HL-60 (cell line): ENCODE results near the gene CCDC69.

ENCODE experiments used
- DNase-seq, 2 experiments: peaks; one replicate each; pipeline ENCODE4 v3.0.0-alpha.2; 2010 to 2020; ENCODE audit warnings: low read depth in 1 of 2, low spot score in 1 of 2
- H3K27ac ChIP-seq: fragments of 250-450 bp; sonication (Bioruptor Pico); replicated peaks from 2 replicates; pipeline ENCODE4 v1.5.1; 2020; ENCODE audit warnings: mild to moderate bottlenecking, moderate library complexity
- H3K27me3 ChIP-seq: fragments of 250-450 bp; sonication (Bioruptor Pico); 2 replicates; pipeline ENCODE4 v1.5.1; 2021; ENCODE audit warnings: mild to moderate bottlenecking, moderate library complexity; ENCODE audit not compliant: insufficient read depth, poor library complexity, severe bottlenecking
- H3K4me3 ChIP-seq: replicated peaks from 2 replicates; pipeline ENCODE4 v1.5.1; 2011; ENCODE audit warnings: mild to moderate bottlenecking, control low read depth, low read length; ENCODE audit not compliant: insufficient read depth
- GABPA ChIP-seq: IDR thresholded peaks from 2 replicates; pipeline ENCODE4 v1.6.1; 2012; ENCODE audit warnings: low read depth
- POLR2AphosphoS5 ChIP-seq: IDR thresholded peaks from 2 replicates; pipeline ENCODE4 v1.6.1; 2012; ENCODE audit warnings: low read depth
- SPI1 ChIP-seq: IDR thresholded peaks from 2 replicates; pipeline ENCODE4 v1.6.1; 2012; ENCODE audit warnings: low read depth, mild to moderate bottlenecking, borderline replicate concordance
- TF ChIP-seq, protein P1 (sequence below): IDR thresholded peaks from 2 replicates; pipeline ENCODE4 v1.6.1; 2012; ENCODE audit warnings: low read depth; ENCODE audit not compliant: insufficient replicate concordance
- TF ChIP-seq, protein P2 (sequence below): IDR thresholded peaks from one replicate; pipeline ENCODE4 v1.5.1; 2011; ENCODE audit warnings: low read length, control low read depth, inconsistent platforms; ENCODE audit not compliant: insufficient read depth

Gene CCDC69

DNA sequence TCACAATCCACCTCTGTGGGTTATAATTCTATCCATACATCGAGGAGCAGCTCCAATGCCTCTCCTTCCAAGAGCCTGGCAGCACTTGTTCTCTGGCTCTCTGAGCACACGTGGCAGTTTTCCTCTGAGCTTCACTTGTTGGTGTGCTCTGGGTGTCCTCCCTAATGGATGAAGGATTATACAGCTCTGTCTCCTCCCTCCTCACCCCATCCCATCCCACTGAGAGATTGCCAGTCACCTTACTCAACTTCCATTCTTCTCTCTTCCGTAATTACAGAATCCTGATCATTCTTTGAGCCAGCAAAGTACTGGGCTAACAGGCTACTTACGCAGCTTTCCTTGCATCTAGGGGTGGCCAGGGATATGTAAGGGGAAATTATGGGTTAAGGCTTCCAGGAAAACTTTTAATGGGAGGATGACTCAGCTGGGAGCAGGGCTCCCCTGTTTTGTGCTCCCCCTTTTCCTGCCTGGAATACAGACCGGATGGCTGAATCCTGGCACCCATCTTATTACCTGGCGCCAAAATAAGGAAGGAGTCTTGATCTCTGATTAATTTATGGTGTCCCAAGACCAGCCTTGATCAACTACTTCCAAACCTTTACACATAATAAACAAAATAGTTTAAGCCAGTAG is 6.3 kb upstream of the CCDC69 start:
- DNase-seq: no peak
- Histone ChIP-seq H3K27ac (no peak overlapping the region), H3K4me3 (no peak overlapping the region), H3K27me3 (no peaks in the 10 kb centered on the region)
- no peak for TF ChIP-seq POLR2AphosphoS5
- TF ChIP-seq, protein P1, sequence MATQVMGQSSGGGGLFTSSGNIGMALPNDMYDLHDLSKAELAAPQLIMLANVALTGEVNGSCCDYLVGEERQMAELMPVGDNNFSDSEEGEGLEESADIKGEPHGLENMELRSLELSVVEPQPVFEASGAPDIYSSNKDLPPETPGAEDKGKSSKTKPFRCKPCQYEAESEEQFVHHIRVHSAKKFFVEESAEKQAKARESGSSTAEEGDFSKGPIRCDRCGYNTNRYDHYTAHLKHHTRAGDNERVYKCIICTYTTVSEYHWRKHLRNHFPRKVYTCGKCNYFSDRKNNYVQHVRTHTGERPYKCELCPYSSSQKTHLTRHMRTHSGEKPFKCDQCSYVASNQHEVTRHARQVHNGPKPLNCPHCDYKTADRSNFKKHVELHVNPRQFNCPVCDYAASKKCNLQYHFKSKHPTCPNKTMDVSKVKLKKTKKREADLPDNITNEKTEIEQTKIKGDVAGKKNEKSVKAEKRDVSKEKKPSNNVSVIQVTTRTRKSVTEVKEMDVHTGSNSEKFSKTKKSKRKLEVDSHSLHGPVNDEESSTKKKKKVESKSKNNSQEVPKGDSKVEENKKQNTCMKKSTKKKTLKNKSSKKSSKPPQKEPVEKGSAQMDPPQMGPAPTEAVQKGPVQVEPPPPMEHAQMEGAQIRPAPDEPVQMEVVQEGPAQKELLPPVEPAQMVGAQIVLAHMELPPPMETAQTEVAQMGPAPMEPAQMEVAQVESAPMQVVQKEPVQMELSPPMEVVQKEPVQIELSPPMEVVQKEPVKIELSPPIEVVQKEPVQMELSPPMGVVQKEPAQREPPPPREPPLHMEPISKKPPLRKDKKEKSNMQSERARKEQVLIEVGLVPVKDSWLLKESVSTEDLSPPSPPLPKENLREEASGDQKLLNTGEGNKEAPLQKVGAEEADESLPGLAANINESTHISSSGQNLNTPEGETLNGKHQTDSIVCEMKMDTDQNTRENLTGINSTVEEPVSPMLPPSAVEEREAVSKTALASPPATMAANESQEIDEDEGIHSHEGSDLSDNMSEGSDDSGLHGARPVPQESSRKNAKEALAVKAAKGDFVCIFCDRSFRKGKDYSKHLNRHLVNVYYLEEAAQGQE: no peak
- no peak for TF ChIP-seq SPI1
- TF ChIP-seq, protein P2, sequence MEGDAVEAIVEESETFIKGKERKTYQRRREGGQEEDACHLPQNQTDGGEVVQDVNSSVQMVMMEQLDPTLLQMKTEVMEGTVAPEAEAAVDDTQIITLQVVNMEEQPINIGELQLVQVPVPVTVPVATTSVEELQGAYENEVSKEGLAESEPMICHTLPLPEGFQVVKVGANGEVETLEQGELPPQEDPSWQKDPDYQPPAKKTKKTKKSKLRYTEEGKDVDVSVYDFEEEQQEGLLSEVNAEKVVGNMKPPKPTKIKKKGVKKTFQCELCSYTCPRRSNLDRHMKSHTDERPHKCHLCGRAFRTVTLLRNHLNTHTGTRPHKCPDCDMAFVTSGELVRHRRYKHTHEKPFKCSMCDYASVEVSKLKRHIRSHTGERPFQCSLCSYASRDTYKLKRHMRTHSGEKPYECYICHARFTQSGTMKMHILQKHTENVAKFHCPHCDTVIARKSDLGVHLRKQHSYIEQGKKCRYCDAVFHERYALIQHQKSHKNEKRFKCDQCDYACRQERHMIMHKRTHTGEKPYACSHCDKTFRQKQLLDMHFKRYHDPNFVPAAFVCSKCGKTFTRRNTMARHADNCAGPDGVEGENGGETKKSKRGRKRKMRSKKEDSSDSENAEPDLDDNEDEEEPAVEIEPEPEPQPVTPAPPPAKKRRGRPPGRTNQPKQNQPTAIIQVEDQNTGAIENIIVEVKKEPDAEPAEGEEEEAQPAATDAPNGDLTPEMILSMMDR: no peak
- TF ChIP-seq GABPA: no peak

DNA sequence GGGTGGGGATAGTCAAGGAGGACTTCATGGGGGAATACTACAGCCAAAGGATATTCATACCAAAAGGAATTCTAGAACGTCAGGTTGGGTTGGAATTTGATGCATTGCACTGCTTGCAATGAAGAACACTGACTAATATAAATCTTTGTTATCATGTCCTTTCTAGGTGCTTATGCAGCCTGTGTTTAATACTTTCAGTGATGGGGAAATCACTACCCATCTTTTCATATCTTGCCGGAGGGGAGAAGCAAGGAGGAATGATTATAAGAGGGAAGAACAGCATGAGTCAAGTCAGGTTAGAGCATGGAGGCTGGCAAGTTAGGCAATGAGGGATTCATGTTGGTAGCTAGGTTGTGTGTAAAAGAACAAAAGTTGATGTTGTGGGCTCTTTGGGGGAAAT is 5.1 kb upstream of the CCDC69 start:
- TF ChIP-seq GABPA (no peak), POLR2AphosphoS5 (no peak), SPI1 (no peak)
- TF ChIP-seq, protein P2: no peak
- TF ChIP-seq, protein P1: no peak
- DNase-seq: no peak

DNA sequence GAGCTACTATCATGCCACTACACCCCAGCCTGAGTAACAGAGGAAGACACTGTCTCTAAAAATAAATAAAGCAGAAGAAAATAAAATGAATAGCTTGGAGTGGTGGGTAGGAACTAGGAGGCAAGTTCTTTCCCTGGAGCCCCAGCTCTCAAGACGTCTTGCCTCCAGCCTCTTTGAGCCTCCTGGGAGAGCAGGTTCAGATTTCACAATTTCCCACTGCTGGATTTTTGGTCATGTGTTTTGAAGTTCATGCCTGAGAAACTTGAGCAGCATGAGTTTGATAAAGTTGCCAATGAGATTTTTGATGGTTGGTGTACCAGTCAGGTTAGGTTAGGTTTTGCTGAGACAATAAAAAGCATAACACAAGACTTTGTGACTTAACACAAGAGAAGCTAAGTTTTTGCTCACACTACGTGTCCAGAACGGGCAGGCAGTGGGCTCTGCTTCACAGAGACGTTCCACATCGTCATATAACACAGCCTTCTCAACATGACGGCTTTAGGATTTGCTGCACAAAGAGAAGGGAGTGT is 4.1 kb upstream of the CCDC69 start:
- Histone ChIP-seq H3K27ac (no peak overlapping the region), H3K4me3 (no peak overlapping the region), H3K27me3 (no peaks in the 10 kb centered on the region)
- no peak for DNase-seq
- TF ChIP-seq, protein P2: no peak
- TF ChIP-seq SPI1: no peak

More for the DNA sequence above, 5.1 kb upstream of the CCDC69 start:
- no peak overlapping the region for H3K4me3 ChIP-seq
- H3K27ac ChIP-seq: no peak overlapping the region
- H3K27me3 ChIP-seq: no peaks in the 10 kb centered on the region

DNA sequence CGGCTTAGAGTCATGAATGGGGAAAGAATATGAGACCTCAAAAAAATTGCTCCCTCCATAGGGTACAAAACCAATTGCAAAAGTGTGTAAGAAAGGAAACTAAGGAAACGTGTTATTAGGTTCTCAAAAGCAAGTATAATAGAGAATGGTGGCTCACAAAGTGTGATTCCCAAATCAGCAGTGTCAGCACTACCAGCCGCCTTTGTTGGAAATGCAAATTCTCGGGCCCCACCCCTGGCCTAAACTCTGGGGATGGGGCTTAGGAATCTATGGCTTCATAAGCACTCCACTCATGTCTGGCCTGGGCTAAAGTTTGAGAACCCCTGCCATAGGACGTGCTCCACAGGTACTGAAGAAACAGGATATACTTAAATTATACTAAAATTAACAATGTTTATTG is 1.6 kb upstream of the CCDC69 start:
- no peaks in the 10 kb centered on the region for H3K27me3 ChIP-seq
- no peak for DNase-seq
- no peak overlapping the region for H3K27ac ChIP-seq
- TF ChIP-seq GABPA (no peak), POLR2AphosphoS5 (no peak), SPI1 (no peak)
- TF ChIP-seq, protein P1: no peak
- TF ChIP-seq, protein P2: no peak
- H3K4me3 ChIP-seq: no peak overlapping the region
